ENCODE data around the gene SIGLEC12.

DNA sequence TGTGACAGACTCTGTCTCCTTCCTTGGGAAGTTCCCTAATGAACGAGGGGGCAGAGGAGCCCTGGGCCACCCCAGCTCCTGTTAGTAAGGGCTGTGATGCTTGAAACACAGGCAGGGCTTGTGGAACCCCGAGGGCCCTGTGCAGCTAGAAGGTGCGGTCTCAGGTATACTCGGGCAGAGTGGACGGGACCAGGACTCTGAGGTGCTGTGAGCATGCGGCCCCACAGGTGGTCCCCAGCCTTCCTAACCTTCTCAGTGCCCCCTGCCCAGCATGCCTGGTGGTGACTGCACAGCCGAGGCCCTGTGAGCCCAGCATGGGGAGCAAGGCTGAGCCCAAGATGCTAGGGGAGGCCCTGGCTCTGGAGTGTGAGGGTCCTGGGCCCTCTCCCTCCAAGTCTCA, 39.3 kb downstream of the SIGLEC12 start:
- TF ChIP-seq, protein P1, sequence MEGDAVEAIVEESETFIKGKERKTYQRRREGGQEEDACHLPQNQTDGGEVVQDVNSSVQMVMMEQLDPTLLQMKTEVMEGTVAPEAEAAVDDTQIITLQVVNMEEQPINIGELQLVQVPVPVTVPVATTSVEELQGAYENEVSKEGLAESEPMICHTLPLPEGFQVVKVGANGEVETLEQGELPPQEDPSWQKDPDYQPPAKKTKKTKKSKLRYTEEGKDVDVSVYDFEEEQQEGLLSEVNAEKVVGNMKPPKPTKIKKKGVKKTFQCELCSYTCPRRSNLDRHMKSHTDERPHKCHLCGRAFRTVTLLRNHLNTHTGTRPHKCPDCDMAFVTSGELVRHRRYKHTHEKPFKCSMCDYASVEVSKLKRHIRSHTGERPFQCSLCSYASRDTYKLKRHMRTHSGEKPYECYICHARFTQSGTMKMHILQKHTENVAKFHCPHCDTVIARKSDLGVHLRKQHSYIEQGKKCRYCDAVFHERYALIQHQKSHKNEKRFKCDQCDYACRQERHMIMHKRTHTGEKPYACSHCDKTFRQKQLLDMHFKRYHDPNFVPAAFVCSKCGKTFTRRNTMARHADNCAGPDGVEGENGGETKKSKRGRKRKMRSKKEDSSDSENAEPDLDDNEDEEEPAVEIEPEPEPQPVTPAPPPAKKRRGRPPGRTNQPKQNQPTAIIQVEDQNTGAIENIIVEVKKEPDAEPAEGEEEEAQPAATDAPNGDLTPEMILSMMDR (IDR thresholded peaks at IDR 0.05; ENCODE audit: low read length) = no peak
- no peak for TF ChIP-seq EZH2 (IDR thresholded peaks at IDR 0.05; ENCODE audit: borderline replicate concordance, low read length)
